HepG2 (cell line): ENCODE results near the gene ARL16. TPM values are rescaled to one million over a fixed set of nuclear protein-coding genes. Genes with fewer than 3 reads are reported as not detected.

Experiments
- CEBPB ChIP-seq: IDR thresholded peaks from 2 replicates; pipeline ENCODE4 v1.6.1; 2011; ENCODE audit warnings: low read depth, low read length, improper control_type of control experiment, borderline replicate concordance
- GABPA ChIP-seq, 2 experiments: IDR thresholded peaks; 2 replicates each; pipeline ENCODE4 v1.6.1; 2011 to 2016; ENCODE audit warnings: low read depth in 2 of 2, low read length in 1 of 2, missing biosample characterization in 1 of 2, missing genetic modification characterization in 1 of 2
- GABPB1 ChIP-seq: IDR thresholded peaks from 2 replicates; pipeline ENCODE4 v1.6.1; 2016; ENCODE audit warnings: mild to moderate bottlenecking, missing genetic modification reagents, moderate library complexity, missing compliant biosample characterization
- HDAC1 ChIP-seq: sonication (generic); formaldehyde crosslinking; IDR thresholded peaks from 2 replicates; pipeline ENCODE4 v1.5.1; 2020; ENCODE audit warnings: mild to moderate bottlenecking, missing genetic modification reagents
- NFE2L2 ChIP-seq: fragments of 150-350 bp; IDR thresholded peaks from 2 replicates; pipeline ENCODE4 v1.6.1; 2014; ENCODE audit warnings: low read length
- PRMT3 ChIP-seq: sonication (generic); formaldehyde crosslinking; IDR thresholded peaks from 2 replicates; pipeline ENCODE4 v1.8.1; 2022; ENCODE audit warnings: low read depth, mild to moderate bottlenecking, moderate library complexity, missing genetic modification reagents, borderline replicate concordance
- RBAK ChIP-seq: sonication (generic); formaldehyde crosslinking; IDR thresholded peaks from 2 replicates; pipeline ENCODE4 v1.5.1; 2020; ENCODE audit warnings: mild to moderate bottlenecking, missing genetic modification reagents
- ZBTB1 ChIP-seq: sonication (generic); formaldehyde crosslinking; IDR thresholded peaks from 2 replicates; pipeline ENCODE4 v1.4.0; 2020; ENCODE audit warnings: missing genetic modification reagents, borderline replicate concordance
- ZKSCAN5 ChIP-seq: sonication (generic); formaldehyde crosslinking; IDR thresholded peaks from 2 replicates; pipeline ENCODE4 v1.5.1; 2020; ENCODE audit warnings: mild to moderate bottlenecking, missing genetic modification reagents
- ZMYM4 ChIP-seq: sonication (generic); formaldehyde crosslinking; IDR thresholded peaks from 2 replicates; pipeline ENCODE4 v1.8.1; 2023; ENCODE audit warnings: mild to moderate bottlenecking, missing genetic modification reagents
- ZNF564 ChIP-seq: sonication (generic); formaldehyde crosslinking; IDR thresholded peaks from 2 replicates; pipeline ENCODE4 v1.8.1; 2023; ENCODE audit warnings: mild to moderate bottlenecking, missing genetic modification reagents
- ZNF614 ChIP-seq: IDR thresholded peaks from 2 replicates; pipeline ENCODE4 v1.6.1; 2018; ENCODE audit warnings: missing biosample characterization, missing genetic modification reagents, inconsistent platforms, borderline replicate concordance
- ZNF660 ChIP-seq: sonication (generic); formaldehyde crosslinking; IDR thresholded peaks from 2 replicates; pipeline ENCODE4 v1.5.1; 2020; ENCODE audit warnings: mild to moderate bottlenecking, low read depth, missing genetic modification reagents, borderline replicate concordance
- polyA plus RNA-seq, 8 experiments: library from polyadenylated mRNA; depleted of rRNA in 3 of 8; stranded (reverse) in 7 of 8; unstranded in 1 of 8; fragments of >200 nt; fragmentation: Illumina TruSeq in 4 of 8; extraction: Trizol in 4 of 8; gene quantifications; 2 replicates each; pipeline versions ENCODE4 v1.2.1 to v1.2.3, GENCODE V29; 2011 to 2016; ENCODE audit warnings: low read depth in 4 of 8, missing spikeins in 1 of 8, mixed read lengths in 1 of 8; ENCODE audit not compliant: insufficient read depth in 1 of 8
- total RNA-seq, 5 experiments: library from RNA; depleted of rRNA; stranded (reverse); fragments of >200 nt; fragmentation: Illumina TruSeq; extraction: Trizol; gene quantifications; 2 replicates each; pipeline ENCODE4 v1.2.3, GENCODE V29; 2016; ENCODE audit warnings: low read depth in 1 of 5
- TF ChIP-seq, protein P1 (sequence below): sonication (generic); formaldehyde crosslinking; IDR thresholded peaks from 2 replicates; pipeline ENCODE4 v1.9.0; 2021; ENCODE audit warnings: missing genetic modification reagents, borderline replicate concordance
- TF ChIP-seq, protein P2 (sequence below): sonication (generic); formaldehyde crosslinking; IDR thresholded peaks from 2 replicates; pipeline ENCODE4 v1.4.0; 2020; ENCODE audit warnings: mild to moderate bottlenecking, missing genetic modification reagents, borderline replicate concordance
- TF ChIP-seq, protein P3 (sequence below): sonication (generic); formaldehyde crosslinking; IDR thresholded peaks from 2 replicates; pipeline ENCODE4 v1.4.0; 2020; ENCODE audit warnings: missing genetic modification reagents
- TF ChIP-seq, protein P4 (sequence below): sonication (generic); formaldehyde crosslinking; IDR thresholded peaks from 2 replicates; pipeline ENCODE4 v1.8.1; 2023; ENCODE audit warnings: missing genetic modification reagents, inconsistent platforms, borderline replicate concordance

The ARL16 gene
- total and polyA plus RNA-seq, 2 of the 13 experiments (the other 11 are each of a cell fraction or from before 2014, with no cell fraction given), result 20.8 to 30.8 TPM

DNA sequence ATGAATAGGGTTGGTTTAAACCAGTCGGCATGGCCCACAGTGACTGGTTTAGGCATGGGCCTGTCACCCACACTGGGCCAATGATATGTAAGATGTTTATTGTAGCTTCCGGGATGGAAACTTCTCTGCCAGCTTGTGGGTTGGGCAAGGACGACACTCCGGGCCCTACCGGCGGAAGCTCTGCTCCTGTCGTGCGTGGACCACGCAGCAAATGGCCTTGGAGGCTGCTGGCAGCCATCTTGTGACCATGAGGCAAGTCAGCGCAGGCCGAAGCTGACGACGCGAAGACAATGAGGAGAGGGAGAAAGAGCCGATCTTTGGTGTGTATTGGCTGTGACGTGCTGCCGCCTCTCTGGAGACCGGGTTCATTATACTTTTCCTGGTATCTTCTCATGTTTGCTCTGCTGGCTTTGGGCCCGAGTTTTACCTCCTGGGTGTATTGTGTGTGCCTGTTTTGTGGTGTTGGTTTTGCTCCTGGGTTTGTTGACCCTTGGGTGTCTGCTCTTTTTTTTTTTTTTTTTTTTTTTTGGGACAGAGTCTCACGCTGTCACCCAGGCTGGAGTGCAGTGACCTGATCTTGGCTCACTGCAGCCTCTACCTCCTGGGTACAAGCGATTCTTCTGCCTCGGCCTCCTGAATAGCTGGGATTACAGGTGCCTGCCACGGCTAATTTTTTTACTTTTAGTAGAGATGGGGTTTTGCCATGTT is 43.9 kb upstream of the ARL16 start (continued):
- TF ChIP-seq ZNF614, result peak; percentile 95
- TF ChIP-seq HDAC1 (CRISPR knock-in tag), result peak; percentile 91
- peak; percentile 53; the same call in 1 of the 2 replicates for TF ChIP-seq CEBPB
- TF ChIP-seq, protein P1, sequence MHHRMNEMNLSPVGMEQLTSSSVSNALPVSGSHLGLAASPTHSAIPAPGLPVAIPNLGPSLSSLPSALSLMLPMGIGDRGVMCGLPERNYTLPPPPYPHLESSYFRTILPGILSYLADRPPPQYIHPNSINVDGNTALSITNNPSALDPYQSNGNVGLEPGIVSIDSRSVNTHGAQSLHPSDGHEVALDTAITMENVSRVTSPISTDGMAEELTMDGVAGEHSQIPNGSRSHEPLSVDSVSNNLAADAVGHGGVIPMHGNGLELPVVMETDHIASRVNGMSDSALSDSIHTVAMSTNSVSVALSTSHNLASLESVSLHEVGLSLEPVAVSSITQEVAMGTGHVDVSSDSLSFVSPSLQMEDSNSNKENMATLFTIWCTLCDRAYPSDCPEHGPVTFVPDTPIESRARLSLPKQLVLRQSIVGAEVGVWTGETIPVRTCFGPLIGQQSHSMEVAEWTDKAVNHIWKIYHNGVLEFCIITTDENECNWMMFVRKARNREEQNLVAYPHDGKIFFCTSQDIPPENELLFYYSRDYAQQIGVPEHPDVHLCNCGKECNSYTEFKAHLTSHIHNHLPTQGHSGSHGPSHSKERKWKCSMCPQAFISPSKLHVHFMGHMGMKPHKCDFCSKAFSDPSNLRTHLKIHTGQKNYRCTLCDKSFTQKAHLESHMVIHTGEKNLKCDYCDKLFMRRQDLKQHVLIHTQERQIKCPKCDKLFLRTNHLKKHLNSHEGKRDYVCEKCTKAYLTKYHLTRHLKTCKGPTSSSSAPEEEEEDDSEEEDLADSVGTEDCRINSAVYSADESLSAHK, result peak; percentile 86; the same call in 1 of the 2 replicates
- TF ChIP-seq, protein P2, sequence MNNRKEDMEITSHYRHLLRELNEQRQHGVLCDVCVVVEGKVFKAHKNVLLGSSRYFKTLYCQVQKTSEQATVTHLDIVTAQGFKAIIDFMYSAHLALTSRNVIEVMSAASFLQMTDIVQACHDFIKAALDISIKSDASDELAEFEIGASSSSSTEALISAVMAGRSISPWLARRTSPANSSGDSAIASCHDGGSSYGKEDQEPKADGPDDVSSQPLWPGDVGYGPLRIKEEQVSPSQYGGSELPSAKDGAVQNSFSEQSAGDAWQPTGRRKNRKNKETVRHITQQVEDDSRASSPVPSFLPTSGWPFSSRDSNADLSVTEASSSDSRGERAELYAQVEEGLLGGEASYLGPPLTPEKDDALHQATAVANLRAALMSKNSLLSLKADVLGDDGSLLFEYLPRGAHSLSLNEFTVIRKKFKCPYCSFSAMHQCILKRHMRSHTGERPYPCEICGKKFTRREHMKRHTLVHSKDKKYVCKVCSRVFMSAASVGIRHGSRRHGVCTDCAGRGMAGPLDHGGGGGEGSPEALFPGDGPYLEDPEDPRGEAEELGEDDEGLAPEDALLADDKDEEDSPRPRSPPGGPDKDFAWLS, result no peak
- peak; percentile 75; the same call in 1 of the 2 replicates for TF ChIP-seq ZBTB1 (CRISPR knock-in tag)
- TF ChIP-seq, protein P3, sequence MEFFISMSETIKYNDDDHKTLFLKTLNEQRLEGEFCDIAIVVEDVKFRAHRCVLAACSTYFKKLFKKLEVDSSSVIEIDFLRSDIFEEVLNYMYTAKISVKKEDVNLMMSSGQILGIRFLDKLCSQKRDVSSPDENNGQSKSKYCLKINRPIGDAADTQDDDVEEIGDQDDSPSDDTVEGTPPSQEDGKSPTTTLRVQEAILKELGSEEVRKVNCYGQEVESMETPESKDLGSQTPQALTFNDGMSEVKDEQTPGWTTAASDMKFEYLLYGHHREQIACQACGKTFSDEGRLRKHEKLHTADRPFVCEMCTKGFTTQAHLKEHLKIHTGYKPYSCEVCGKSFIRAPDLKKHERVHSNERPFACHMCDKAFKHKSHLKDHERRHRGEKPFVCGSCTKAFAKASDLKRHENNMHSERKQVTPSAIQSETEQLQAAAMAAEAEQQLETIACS (CRISPR knock-in tag), result peak; percentile 71
- TF ChIP-seq, protein P4, sequence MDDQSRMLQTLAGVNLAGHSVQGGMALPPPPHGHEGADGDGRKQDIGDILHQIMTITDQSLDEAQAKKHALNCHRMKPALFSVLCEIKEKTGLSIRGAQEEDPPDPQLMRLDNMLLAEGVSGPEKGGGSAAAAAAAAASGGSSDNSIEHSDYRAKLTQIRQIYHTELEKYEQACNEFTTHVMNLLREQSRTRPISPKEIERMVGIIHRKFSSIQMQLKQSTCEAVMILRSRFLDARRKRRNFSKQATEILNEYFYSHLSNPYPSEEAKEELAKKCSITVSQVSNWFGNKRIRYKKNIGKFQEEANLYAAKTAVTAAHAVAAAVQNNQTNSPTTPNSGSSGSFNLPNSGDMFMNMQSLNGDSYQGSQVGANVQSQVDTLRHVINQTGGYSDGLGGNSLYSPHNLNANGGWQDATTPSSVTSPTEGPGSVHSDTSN (CRISPR knock-in tag), result peak; percentile 92; the same call in 1 of the 2 replicates
- TF ChIP-seq ZNF564 (CRISPR knock-in tag), result peak; percentile 97
- peak; percentile 66 for TF ChIP-seq GABPA (IDR thresholded peaks at IDR 0.05; ENCODE audit: low read depth, low read length)
- peak; percentile 89 for TF ChIP-seq GABPA (CRISPR knock-in tag; IDR thresholded peaks at IDR 0.05; ENCODE audit: low read depth)
- TF ChIP-seq ZNF660 (CRISPR knock-in tag), result 0 out of 2 replicates have a peak, but pooled peaks have one; percentile 89
- TF ChIP-seq NFE2L2, result no peak
- TF ChIP-seq ZMYM4, result peak; percentile 82; the same call in 1 of the 2 replicates
- TF ChIP-seq PRMT3, result peak; percentile 99
- peak; percentile 88 for TF ChIP-seq RBAK
- TF ChIP-seq GABPB1, result peak; percentile 94
- TF ChIP-seq ZKSCAN5 (CRISPR knock-in tag), result peak; percentile 86
